ENCODE data around the gene NOC4L. TPM values are rescaled to one million over a fixed set of nuclear protein-coding genes. Genes with fewer than 3 reads are reported as not detected.

The NOC4L gene
- total RNA-seq, 2 experiments from 2014 or later = 31.0 to 47.6 TPM

GRCh38 chr12:132172619-132173018 lies 28.4 kb downstream of the NOC4L start:
- CTCF ChIA-PET (ENCODE audit: unreplicated experiment) = no interaction called here
- Histone ChIP-seq H3K27ac (ENCODE audit: low read depth, low read length, poor library complexity, severe bottlenecking) (no peak overlapping the region), H4K20me1 (ENCODE audit: insufficient read depth, low read length) (no peaks in the 10 kb centered on the region), H3K9me3 (ENCODE audit: low read length) (no peaks in the 10 kb centered on the region), H3K36me3 (ENCODE audit: insufficient read depth, low read length) (no peaks in the 10 kb centered on the region), H3K4me2 (ENCODE audit: low read length) (no peak overlapping the region), H3K4me3 (ENCODE audit: low read depth, low read length, poor library complexity, severe bottlenecking) (no peak overlapping the region), H3K4me1 (ENCODE audit: insufficient read depth, low read length, poor library complexity, severe bottlenecking) (peaks cover 6% of the 10 kb centered on the region), H3K9me2 (ENCODE audit: insufficient read depth, low read length) (no peaks in the 10 kb centered on the region), H3K79me2 (ENCODE audit: insufficient read depth, low read depth, low read length) (no peaks in the 10 kb centered on the region), H2AFZ (ENCODE audit: low read length) (no peak overlapping the region)
- TF ChIP-seq CTCF (conservative IDR thresholded peaks at IDR 0.05; ENCODE audit: low read length) = no peak
- TF ChIP-seq EZH2phosphoT487 (IDR thresholded peaks at IDR 0.05; ENCODE audit: borderline replicate concordance, low read depth, low read length) = no peak
- DNase-seq (ENCODE audit: low spot score) = no peak
- POLR2A ChIA-PET = no interaction called here
- no TSS peak for BruUV-seq (replicated peaks)
- intact Hi-C loops (cut with micrococcal nuclease; ENCODE audit: unreplicated experiment) = no loop called here

GRCh38 chr12:132173135-132174014 lies 29.1 kb downstream of the NOC4L start:
- no peak for DNase-seq (ENCODE audit: low spot score)
- POLR2A ChIA-PET = no interaction called here

More at GRCh38 chr12:132173135-132174014, 29.1 kb downstream of the NOC4L start:
- no peaks in the 10 kb centered on the region for H3K36me3 ChIP-seq (ENCODE audit: insufficient read depth, low read length)
- H3K4me1 ChIP-seq (ENCODE audit: insufficient read depth, low read length, poor library complexity, severe bottlenecking) = peaks cover 12% of the 10 kb centered on the region
- TF ChIP-seq CTCF (conservative IDR thresholded peaks at IDR 0.05; ENCODE audit: low read length) (no peak), EZH2phosphoT487 (IDR thresholded peaks at IDR 0.05; ENCODE audit: borderline replicate concordance, low read depth, low read length) (no peak)
- no peaks in the 10 kb centered on the region for H3K9me3 ChIP-seq (ENCODE audit: low read length)
- no peak overlapping the region for H3K4me3 ChIP-seq (ENCODE audit: low read depth, low read length, poor library complexity, severe bottlenecking)
- no peak overlapping the region for H2AFZ ChIP-seq (ENCODE audit: low read length)
- no peaks in the 10 kb centered on the region for H3K79me2 ChIP-seq (ENCODE audit: insufficient read depth, low read depth, low read length)
- H3K27ac ChIP-seq (ENCODE audit: low read depth, low read length, poor library complexity, severe bottlenecking) = no peak overlapping the region
- CTCF ChIA-PET (ENCODE audit: unreplicated experiment) = no interaction called here
- no TSS peak for BruUV-seq (replicated peaks)
- intact Hi-C loops (cut with micrococcal nuclease; ENCODE audit: unreplicated experiment) = no loop called here
- H3K9me2 ChIP-seq (ENCODE audit: insufficient read depth, low read length) = no peaks in the 10 kb centered on the region
- H4K20me1 ChIP-seq (ENCODE audit: insufficient read depth, low read length) = no peaks in the 10 kb centered on the region
- H3K4me2 ChIP-seq (ENCODE audit: low read length) = no peak overlapping the region
